WI38 (cell line): ENCODE measurements around the gene PYDC2.
"Not testable (repeated sequence)": the region's sequence is repeated elsewhere in the genome, so short reads cannot be mapped to it uniquely, and the experiment has no call there.

Experiments used
- H3K4me3 ChIP-seq: 2 replicates; pipeline ENCODE4 v1.5.1; 2011; ENCODE audit warnings: low read depth, mild to moderate bottlenecking, control low read depth, low read length
- TF ChIP-seq, protein P1 (sequence below): IDR thresholded peaks from 2 replicates; pipeline ENCODE4 v1.5.1; 2012; ENCODE audit warnings: low read depth, mild to moderate bottlenecking, control low read depth, low read length

The PYDC2 gene

DNA sequence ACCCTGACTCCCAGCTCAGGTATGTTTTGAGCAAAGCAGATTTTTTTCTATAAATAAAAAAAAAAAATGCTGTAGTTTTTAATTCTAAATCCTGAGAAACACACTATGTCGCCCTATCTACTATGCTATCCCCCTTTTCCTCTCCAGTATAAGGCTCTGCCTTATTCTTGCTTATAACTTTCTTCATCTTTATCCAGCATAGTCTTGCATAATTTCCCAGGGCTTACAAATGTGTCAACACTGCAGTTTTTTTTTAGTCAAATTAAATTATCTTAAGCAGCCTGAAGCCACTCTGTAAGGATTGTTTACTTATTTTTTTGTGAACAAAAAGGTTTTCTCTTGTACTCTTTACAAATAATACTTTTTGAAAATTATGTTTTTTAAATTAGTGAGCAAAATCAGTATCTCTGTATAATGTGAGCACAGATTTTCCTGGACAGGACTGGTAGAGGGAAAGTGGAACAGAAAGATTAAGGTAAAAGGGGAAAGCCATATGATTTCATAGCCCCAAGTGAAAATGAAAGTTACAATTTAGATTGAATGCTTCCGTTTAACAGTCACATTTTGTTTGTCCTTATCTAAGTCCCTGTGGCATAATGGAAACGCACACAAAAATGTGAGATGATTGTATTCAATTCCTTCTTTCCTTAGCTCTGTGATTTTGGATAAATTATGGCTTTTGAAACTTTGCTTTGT is 5.6 kb upstream of the PYDC2 start:
- TF ChIP-seq, protein P1, sequence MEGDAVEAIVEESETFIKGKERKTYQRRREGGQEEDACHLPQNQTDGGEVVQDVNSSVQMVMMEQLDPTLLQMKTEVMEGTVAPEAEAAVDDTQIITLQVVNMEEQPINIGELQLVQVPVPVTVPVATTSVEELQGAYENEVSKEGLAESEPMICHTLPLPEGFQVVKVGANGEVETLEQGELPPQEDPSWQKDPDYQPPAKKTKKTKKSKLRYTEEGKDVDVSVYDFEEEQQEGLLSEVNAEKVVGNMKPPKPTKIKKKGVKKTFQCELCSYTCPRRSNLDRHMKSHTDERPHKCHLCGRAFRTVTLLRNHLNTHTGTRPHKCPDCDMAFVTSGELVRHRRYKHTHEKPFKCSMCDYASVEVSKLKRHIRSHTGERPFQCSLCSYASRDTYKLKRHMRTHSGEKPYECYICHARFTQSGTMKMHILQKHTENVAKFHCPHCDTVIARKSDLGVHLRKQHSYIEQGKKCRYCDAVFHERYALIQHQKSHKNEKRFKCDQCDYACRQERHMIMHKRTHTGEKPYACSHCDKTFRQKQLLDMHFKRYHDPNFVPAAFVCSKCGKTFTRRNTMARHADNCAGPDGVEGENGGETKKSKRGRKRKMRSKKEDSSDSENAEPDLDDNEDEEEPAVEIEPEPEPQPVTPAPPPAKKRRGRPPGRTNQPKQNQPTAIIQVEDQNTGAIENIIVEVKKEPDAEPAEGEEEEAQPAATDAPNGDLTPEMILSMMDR: no peak
- no peak overlapping the region for H3K4me3 ChIP-seq

DNA sequence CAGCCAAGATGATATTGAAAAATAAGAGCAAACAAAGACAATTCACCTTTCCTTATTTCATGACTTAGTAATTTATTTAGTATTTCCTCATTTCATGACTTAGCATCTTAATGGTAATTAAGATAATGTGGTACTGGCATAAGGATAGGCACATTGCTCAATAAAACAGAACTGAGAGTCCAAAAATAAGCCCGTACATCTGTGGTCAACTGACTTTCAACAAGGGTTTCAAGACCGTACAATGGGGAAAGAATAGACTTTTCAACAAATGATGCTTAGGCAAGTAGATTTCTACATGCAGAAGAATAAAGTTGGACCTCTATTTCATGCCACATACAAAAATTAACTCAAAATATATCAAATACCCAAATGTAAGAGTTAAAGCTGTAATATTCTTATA is 603 bp upstream of the PYDC2 start:
- TF ChIP-seq, protein P1: no peak

DNA sequence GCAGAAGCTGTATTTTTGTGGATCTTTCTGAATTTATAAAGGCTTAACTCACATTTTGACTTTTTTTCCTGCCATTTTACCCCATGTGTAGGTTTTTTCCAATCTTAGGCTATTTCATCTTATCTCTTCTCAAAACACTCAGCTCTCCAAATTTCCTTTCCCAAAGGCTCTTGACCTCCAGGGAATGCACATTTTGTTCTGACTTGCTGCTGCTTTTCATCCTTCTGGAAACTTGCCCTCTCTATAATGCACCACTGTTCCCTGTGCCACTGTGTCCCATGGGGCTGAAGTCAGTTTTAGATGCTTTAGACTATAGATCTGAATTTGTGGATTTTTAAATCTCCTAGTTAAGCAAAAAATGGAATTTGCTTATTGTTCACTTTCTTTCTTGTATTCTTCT is 9.1 kb downstream of the PYDC2 start:
- H3K4me3 ChIP-seq: no peak overlapping the region
- TF ChIP-seq, protein P1: no peak

More for the DNA sequence above, 603 bp upstream of the PYDC2 start:
- no peak overlapping the region for H3K4me3 ChIP-seq

DNA sequence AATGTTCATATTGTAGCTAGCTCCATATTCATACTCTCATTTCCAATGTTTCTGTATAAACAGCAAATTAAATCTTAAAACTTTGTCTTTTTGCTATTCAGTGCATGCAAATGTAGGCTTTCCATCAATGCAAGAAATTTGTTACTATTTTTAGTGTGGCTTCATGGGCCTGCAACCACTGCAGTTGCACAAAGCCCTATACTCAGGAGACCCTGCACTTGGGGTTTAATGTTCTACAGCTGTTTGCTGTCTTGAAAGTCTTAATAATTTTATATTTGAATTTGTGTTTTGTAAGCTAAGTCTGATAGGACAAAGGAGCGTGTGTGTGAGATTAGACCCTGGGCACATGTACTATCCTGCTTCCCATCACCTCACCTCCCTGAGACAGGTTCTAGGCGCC is 9.6 kb downstream of the PYDC2 start:
- TF ChIP-seq, protein P1: no peak
- no peak overlapping the region for H3K4me3 ChIP-seq

DNA sequence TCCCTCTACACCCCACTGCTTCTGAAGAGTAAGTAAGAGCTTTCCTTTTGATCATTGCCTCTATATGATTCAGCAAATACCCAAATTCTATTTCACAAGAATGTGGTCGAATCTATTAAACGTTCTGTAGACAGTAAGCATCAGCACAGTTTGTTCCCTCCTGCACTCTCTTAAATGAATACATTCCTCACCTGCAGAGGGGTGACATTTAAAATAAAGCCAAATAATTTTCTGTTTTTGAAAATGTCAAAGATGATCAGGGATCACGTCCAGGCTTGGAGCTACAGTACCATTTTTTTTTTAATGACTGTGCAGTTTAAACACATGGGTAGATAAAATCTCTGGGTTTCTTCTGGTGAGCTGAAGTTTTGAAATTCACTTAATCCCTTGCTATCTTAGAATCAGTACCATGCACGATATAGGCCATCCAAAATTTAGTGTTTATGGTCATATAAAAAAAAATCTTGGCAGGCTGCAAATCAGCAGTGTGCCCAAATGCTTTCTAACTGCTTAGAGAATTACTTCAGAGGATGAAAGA is 12.8 kb downstream of the PYDC2 start:
- TF ChIP-seq, protein P1: no peak
- no peak overlapping the region for H3K4me3 ChIP-seq

DNA sequence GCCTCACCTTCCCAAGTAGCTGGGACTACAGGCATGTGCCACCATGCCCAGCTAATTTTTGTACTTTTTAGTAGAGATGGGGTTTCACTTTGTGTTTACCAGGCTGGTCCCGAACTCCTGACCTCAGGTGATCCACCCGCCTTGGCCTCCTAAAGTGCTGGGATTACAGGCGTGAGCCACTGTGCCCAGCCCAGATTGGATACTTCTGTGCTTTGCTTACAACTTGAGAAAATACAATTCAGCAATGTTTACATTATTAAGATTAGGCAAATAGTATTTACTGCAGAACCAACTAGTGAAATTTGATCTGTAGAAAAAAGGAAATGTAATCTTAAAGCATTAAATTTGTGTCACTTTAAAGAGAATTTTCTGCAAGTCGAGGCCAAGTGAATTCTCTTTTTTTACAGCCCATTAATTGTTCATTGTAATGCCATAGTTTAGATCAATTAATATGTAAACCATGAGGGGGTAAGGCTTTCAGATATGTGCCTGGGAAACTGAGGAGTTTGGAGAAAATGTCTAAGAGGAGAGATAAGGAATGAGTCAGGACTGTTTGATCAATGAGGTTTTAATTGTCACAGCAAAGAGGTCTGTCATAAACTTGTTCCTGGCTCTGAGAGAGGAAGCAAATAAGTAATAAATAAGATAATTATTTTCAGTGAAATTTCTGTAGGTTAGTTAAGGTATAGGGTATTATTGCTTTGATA is 15.3 kb downstream of the PYDC2 start:
- TF ChIP-seq, protein P1: no peak

DNA sequence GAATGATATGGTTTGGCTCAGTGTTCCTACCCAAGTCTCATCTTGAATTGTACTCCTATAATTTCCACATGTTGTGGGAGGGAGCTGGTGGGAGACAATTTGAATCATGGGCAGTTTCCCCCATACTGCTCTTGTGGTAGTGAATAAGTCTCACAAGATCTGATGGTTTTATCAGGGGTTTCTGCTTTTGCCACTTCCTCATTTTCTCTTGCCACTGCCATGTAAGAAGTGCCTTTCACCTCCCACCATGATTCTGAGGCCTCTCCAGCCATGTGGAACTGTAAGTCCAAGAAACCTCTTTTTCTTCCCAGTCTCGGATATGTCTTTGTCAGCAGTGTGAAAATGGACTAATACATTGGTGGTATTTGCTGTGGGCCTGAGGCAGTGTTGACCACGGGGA is 23.0 kb downstream of the PYDC2 start:
- H3K4me3 ChIP-seq: not testable (repeated sequence)

More for the DNA sequence above, 15.3 kb downstream of the PYDC2 start:
- H3K4me3 ChIP-seq: no peak overlapping the region
